GM23338 (cell line): ENCODE results near the gene HCST.

Experiments used
- CREB1 ChIP-seq: fragments of 250-450 bp; sonication (Bioruptor Pico); IDR thresholded peaks from 2 replicates; pipeline ENCODE4 v1.5.0; 2020; ENCODE audit warnings: low read depth, mild to moderate bottlenecking, moderate library complexity
- CTCF ChIP-seq, 2 experiments: fragments of 200-600 bp in 1 of 2; sonication (generic) in 1 of 2; conservative IDR thresholded peaks; 2 replicates each; pipeline versions ENCODE4 v1.5.1 to v1.6.1; 2016 to 2017; ENCODE audit warnings: antibody characterized with exemption in 2 of 2, low read depth in 2 of 2, mild to moderate bottlenecking in 2 of 2, moderate library complexity in 1 of 2
- EZH2 ChIP-seq: fragments of 200-600 bp; sonication (generic); IDR thresholded peaks from one replicate; pipeline ENCODE4 v1.8.0; 2017; ENCODE audit warnings: antibody characterized with exemption, mild to moderate bottlenecking, low read depth; ENCODE audit not compliant: unreplicated experiment
- EZH2phosphoT487 ChIP-seq: fragments of 200-600 bp; sonication (generic); IDR thresholded peaks from one replicate; pipeline ENCODE4 v1.8.1; 2018; ENCODE audit warnings: antibody characterized with exemption; ENCODE audit not compliant: unreplicated experiment
- JUNB ChIP-seq: IDR thresholded peaks from one replicate; pipeline ENCODE4 v1.6.1; 2016; ENCODE audit warnings: antibody characterized with exemption; ENCODE audit not compliant: unreplicated experiment
- NANOG ChIP-seq: IDR thresholded peaks from 2 replicates; pipeline ENCODE4 v1.6.1; 2016; ENCODE audit warnings: antibody characterized with exemption, borderline replicate concordance
- POLR2AphosphoS5 ChIP-seq: IDR thresholded peaks from 2 replicates; pipeline ENCODE4 v1.6.1; 2016; ENCODE audit warnings: antibody characterized with exemption, low read depth
- REST ChIP-seq: IDR thresholded peaks from one replicate; pipeline ENCODE4 v1.6.1; 2018; ENCODE audit warnings: antibody characterized with exemption; ENCODE audit not compliant: unreplicated experiment
- ZNF114 ChIP-seq: fragments of 250-450 bp; sonication (Bioruptor Pico); IDR thresholded peaks from 2 replicates; pipeline ENCODE4 v1.5.0; 2020; ENCODE audit warnings: mild to moderate bottlenecking, moderate library complexity
- ZNF331 ChIP-seq: fragments of 250-450 bp; sonication (Bioruptor Pico); IDR thresholded peaks from 2 replicates; pipeline ENCODE4 v1.5.0; 2020; ENCODE audit warnings: low read depth, mild to moderate bottlenecking, moderate library complexity

GRCh38 chr19:35939307-35940077 lies 37.2 kb downstream of the HCST start:
- TF ChIP-seq EZH2phosphoT487 (no peak), POLR2AphosphoS5 (no peak), CTCF (conservative IDR thresholded peaks at IDR 0.05; ENCODE audit: low read depth in 2 of 2) (no peak), REST (no peak), EZH2 (no peak), NANOG (no peak), ZNF331 (CRISPR knock-in tag) (no peak), JUNB (no peak), ZNF114 (no peak), CREB1 (CRISPR knock-in tag) (no peak)
